ENCODE measurements around the gene CRCP. TPM values are rescaled to one million over a fixed set of nuclear protein-coding genes. Genes with fewer than 3 reads are reported as not detected.
"Not testable (repeated sequence)": the region's sequence is repeated elsewhere in the genome, so short reads cannot be mapped to it uniquely, and the experiment has no call there.

Gene CRCP
- total and polyA plus RNA-seq, 2 of the 13 experiments (the other 11 are each of a cell fraction or from before 2014, with no cell fraction given), result 22.7 to 31.0 TPM

DNA sequence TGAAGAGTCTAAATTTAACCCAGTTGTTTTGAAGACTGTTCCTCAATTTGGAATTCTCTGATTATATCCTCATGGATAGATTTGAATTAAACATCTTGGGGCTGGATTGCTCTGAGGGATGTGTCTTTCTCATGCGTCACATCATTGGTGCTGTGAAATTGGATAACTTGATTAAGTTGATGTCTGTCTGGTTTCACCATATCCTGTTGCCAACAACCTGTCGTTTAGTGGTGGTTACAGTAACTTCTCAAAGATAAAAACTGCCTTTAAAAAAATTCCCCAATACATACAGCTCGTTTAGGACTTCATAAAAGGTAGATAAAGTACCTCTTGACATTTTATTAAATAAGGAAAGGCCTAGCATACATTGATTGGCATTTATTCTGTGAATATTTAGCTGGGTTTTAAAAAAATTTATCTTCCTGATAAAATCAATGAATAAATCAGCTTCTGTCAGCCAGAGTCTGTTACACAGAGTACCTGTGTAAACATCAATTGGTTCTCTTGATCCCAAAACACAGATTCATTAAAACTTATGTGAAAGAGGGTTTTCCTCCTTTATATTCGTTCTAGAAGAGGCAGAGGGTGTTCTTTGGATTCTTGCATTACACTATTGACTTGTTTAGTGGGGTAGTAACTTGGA lies 10.5 kb downstream of the CRCP start:
- POLR2A ChIA-PET, result interaction anchor here (1.6 kb wide), 1 partner anchor 11 kb away, joined by 8 read pairs; the partner anchor contains the start of gene CRCP

DNA sequence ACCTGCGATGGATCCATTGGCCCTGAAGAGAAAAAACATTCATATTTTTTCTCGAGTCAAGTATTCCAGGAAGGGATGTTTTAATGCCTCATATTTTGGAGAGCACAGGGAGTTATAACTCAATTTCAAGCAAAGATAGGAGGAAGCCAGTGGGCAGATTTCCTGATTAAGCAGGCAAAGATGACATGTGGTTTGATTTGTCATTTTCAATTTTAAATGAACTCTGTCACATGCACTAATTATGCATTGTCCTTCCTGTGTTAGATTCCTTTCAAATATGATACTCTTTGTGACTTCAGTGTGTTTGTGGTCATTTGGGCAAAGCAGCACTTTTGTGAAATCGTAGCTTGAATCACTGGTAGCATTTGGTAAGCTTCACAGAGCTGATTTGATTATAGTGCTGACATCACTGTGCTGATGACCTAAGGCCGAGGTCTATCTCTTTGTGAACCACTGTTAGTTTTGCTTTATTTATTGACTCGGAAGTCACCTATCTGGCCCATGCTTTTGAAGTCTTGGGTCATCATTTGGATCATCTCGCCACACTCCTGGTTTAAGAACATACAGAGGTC lies 11.2 kb downstream of the CRCP start:
- WGBS (ENCODE audit: low lambda C conversion rate), result 36% methylated on average over 6 of the region's 6 CpGs
- peak overlapping the region; percentile 13; the same call in 1 of the 2 replicates for H3K9ac ChIP-seq (ENCODE audit: insufficient read depth, low read depth, low read length)
- CTCF ChIA-PET (ENCODE audit: low intra/inter-chr PET ratio, low total read pairs); H3K4me3 ChIP-seq (replicated peaks in 1 of 3; ENCODE audit: insufficient read depth in 1 of 3, low read depth in 2 of 3, low read length in 3 of 3); H3K27me3 ChIP-seq (ENCODE audit: control insufficient read depth in 1 of 2, insufficient read depth in 2 of 2, low read length in 2 of 2); intact Hi-C loops (cut with micrococcal nuclease; ENCODE audit: unreplicated experiment); H4K20me1 ChIP-seq (ENCODE audit: insufficient read depth, low read length); H3K9me3 ChIP-seq (ENCODE audit: low read length); H2AFZ ChIP-seq (ENCODE audit: low read length); BruUV-seq (replicated peaks); in situ Hi-C loops (cut with HindIII; ENCODE audit: extremely low pct_ligation_motif_present, low pct_unique_long_range_greater_than_20kb): not testable (repeated sequence)
- POLR2A ChIA-PET, result interaction anchor here (1.4 kb wide), 1 partner anchor 17 kb away, joined by 3 read pairs; no protein-coding TSS in a partner anchor
- DNase-seq (ENCODE audit: low spot score), result peak; percentile 81
- H3K4me1 ChIP-seq (ENCODE audit: insufficient read depth, low read length), result peaks cover 53% of the 10 kb centered on the region
- peaks cover 0 to 14% of the 10 kb centered on the region in 2 experiments; a peak in 3 of 5 replicates for H3K36me3 ChIP-seq (replicated peaks in 1 of 2; ENCODE audit: control insufficient read depth in 1 of 2, insufficient read depth in 2 of 2, low read length in 2 of 2)
- H3K4me2 ChIP-seq (ENCODE audit: low read depth, low read length), result peak overlapping the region; percentile 44
- H3K79me2 ChIP-seq (ENCODE audit: insufficient read depth, low read length), result peaks cover 67% of the 10 kb centered on the region
- H3K27ac ChIP-seq (ENCODE audit: extremely low read length, insufficient read depth, low read length), result peak overlapping the region; percentile 53
- peak; percentile 90 for ATAC-seq
- FAIRE-seq, result peak; percentile 85
- 0 out of 2 replicates have a peak, but pooled peaks have one; percentile 16 for TF ChIP-seq ZNF644 (CRISPR knock-in tag; IDR thresholded peaks at IDR 0.05; ENCODE audit: low read depth)
- TF ChIP-seq TCF7 (IDR thresholded peaks at IDR 0.05; ENCODE audit: low read depth), result peak; percentile 86
- TF ChIP-seq, protein P1, sequence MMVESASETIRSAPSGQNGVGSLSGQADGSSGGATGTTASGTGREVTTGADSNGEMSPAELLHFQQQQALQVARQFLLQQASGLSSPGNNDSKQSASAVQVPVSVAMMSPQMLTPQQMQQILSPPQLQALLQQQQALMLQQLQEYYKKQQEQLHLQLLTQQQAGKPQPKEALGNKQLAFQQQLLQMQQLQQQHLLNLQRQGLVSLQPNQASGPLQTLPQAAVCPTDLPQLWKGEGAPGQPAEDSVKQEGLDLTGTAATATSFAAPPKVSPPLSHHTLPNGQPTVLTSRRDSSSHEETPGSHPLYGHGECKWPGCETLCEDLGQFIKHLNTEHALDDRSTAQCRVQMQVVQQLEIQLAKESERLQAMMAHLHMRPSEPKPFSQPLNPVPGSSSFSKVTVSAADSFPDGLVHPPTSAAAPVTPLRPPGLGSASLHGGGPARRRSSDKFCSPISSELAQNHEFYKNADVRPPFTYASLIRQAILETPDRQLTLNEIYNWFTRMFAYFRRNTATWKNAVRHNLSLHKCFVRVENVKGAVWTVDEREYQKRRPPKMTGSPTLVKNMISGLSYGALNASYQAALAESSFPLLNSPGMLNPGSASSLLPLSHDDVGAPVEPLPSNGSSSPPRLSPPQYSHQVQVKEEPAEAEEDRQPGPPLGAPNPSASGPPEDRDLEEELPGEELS (CRISPR knock-in tag; IDR thresholded peaks at IDR 0.05), result peak; percentile 71
- 0 out of 2 replicates have a peak, but pooled peaks have one; percentile 38 for TF ChIP-seq PHF21A (CRISPR knock-in tag; IDR thresholded peaks at IDR 0.05)
- 0 out of 4 replicates have a peak, but pooled peaks of 1 of the 2 experiments have one; percentile 18 for TF ChIP-seq KLF16 (CRISPR knock-in tag; IDR thresholded peaks at IDR 0.05)
- TF ChIP-seq PPARG (CRISPR knock-in tag; conservative IDR thresholded peaks at IDR 0.05), result peak; percentile 38; the same call in 1 of the 2 replicates
- TF ChIP-seq NR2C2 (CRISPR knock-in tag; IDR thresholded peaks at IDR 0.05; ENCODE audit: borderline replicate concordance), result peak; percentile 18; the same call in 1 of the 2 replicates
- TF ChIP-seq, protein P2, sequence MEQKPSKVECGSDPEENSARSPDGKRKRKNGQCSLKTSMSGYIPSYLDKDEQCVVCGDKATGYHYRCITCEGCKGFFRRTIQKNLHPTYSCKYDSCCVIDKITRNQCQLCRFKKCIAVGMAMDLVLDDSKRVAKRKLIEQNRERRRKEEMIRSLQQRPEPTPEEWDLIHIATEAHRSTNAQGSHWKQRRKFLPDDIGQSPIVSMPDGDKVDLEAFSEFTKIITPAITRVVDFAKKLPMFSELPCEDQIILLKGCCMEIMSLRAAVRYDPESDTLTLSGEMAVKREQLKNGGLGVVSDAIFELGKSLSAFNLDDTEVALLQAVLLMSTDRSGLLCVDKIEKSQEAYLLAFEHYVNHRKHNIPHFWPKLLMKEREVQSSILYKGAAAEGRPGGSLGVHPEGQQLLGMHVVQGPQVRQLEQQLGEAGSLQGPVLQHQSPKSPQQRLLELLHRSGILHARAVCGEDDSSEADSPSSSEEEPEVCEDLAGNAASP (CRISPR knock-in tag; IDR thresholded peaks at IDR 0.05; ENCODE audit: borderline replicate concordance), result peak; percentile 37; the same call in 1 of the 2 replicates
- peak; percentile 50 for TF ChIP-seq CEBPG (CRISPR knock-in tag; IDR thresholded peaks at IDR 0.05)
- TF ChIP-seq HMG20A (CRISPR knock-in tag; IDR thresholded peaks at IDR 0.05; ENCODE audit: borderline replicate concordance), result peak; percentile 46; the same call in 1 of the 2 replicates

More for the DNA sequence above, 10.5 kb downstream of the CRCP start:
- H3K27me3 ChIP-seq (ENCODE audit: control insufficient read depth in 1 of 2, insufficient read depth in 2 of 2, low read length in 2 of 2), result no peaks in the 10 kb centered on the region
- peaks cover 58% of the 10 kb centered on the region for H3K4me1 ChIP-seq (ENCODE audit: insufficient read depth, low read length)
- intact Hi-C loops (cut with micrococcal nuclease; ENCODE audit: unreplicated experiment), result no loop called here
- FAIRE-seq (no peak), ATAC-seq (no peak), DNase-seq (ENCODE audit: low spot score) (no peak)
- in situ Hi-C loops (cut with HindIII; ENCODE audit: extremely low pct_ligation_motif_present, low pct_unique_long_range_greater_than_20kb), result no loop called here
- CTCF ChIA-PET (ENCODE audit: low intra/inter-chr PET ratio, low total read pairs), result no interaction called here
- H3K27ac ChIP-seq (ENCODE audit: extremely low read length, insufficient read depth, low read length), result peak overlapping the region; percentile 46
- no TSS peak for BruUV-seq (replicated peaks)
- whole genome bisulfite sequencing (ENCODE audit: low lambda C conversion rate), result 73% methylated on average over 4 of the region's 4 CpGs
- H3K4me2 ChIP-seq (ENCODE audit: low read depth, low read length), result peak overlapping the region; percentile 44; the same call in 1 of the 2 replicates
- H4K20me1 ChIP-seq (ENCODE audit: insufficient read depth, low read length), result no peaks in the 10 kb centered on the region
- no peak overlapping the region for H2AFZ ChIP-seq (ENCODE audit: low read length)
- no peak overlapping the region for H3K9ac ChIP-seq (ENCODE audit: insufficient read depth, low read depth, low read length)
- peaks cover 0 to 10% of the 10 kb centered on the region in 2 experiments; a peak in 1 of 5 replicates for H3K36me3 ChIP-seq (replicated peaks in 1 of 2; ENCODE audit: control insufficient read depth in 1 of 2, insufficient read depth in 2 of 2, low read length in 2 of 2)
- H3K4me3 ChIP-seq (replicated peaks in 1 of 3; ENCODE audit: insufficient read depth in 1 of 3, low read depth in 2 of 3, low read length in 3 of 3), result no peak overlapping the region
- TF ChIP-seq NAIF1 (CRISPR knock-in tag; IDR thresholded peaks at IDR 0.05; ENCODE audit: borderline replicate concordance), result no peak
- H3K79me2 ChIP-seq (ENCODE audit: insufficient read depth, low read length), result peaks cover 72% of the 10 kb centered on the region
- H3K9me3 ChIP-seq (ENCODE audit: low read length), result no peaks in the 10 kb centered on the region

Data from HepG2 (cell line).